ENCODE data around the gene CCDC136. TPM values are rescaled to one million over a fixed set of nuclear protein-coding genes. Genes with fewer than 3 reads are reported as not detected.

CCDC136 gene
- total RNA-seq, 1 donor = 7.2 TPM

GRCh38 chr7:128755075-128755818 lies 36.5 kb upstream of the CCDC136 start:
- Histone ChIP-seq H3K4me2 (ENCODE audit: insufficient read depth, low read length) (peak overlapping the region; percentile 48), H3K79me2 (ENCODE audit: insufficient read depth, low read length) (peaks cover 87% of the 10 kb centered on the region), H3K4me1 (ENCODE audit: insufficient read depth, low read length) (peaks cover 42% of the 10 kb centered on the region), H3K27ac (ENCODE audit: low read depth, low read length) (peak overlapping the region; percentile 86), H4K20me1 (ENCODE audit: insufficient read depth, low read length) (peaks cover 85% of the 10 kb centered on the region), H3K36me3 (ENCODE audit: insufficient read depth, low read length) (peaks cover 90% of the 10 kb centered on the region), H3K9me3 (ENCODE audit: low read depth, low read length) (no peaks in the 10 kb centered on the region), H3K27me3 (ENCODE audit: insufficient read depth, low read length) (no peaks in the 10 kb centered on the region), H2AFZ (ENCODE audit: low read length) (no peak overlapping the region), H3K4me3 (ENCODE audit: insufficient read depth, low read length) (no peak overlapping the region)
- no peak for TF ChIP-seq CTCF (IDR thresholded peaks at IDR 0.05; ENCODE audit: extremely low read depth, low read depth, low read length)
- no peak for DNase-seq (ENCODE audit: insufficient read length, low spot score, missing footprints)

- Histone ChIP-seq H3K9me3 (ENCODE audit: low read depth, low read length) (no peaks in the 10 kb centered on the region), H3K4me1 (ENCODE audit: insufficient read depth, low read length) (peaks cover 42% of the 10 kb centered on the region), H3K27me3 (ENCODE audit: insufficient read depth, low read length) (no peaks in the 10 kb centered on the region), H3K4me3 (ENCODE audit: insufficient read depth, low read length) (no peak overlapping the region), H3K4me2 (ENCODE audit: insufficient read depth, low read length) (peak overlapping the region; percentile 48), H3K27ac (ENCODE audit: low read depth, low read length) (peak overlapping the region; percentile 86), H3K36me3 (ENCODE audit: insufficient read depth, low read length) (peaks cover 90% of the 10 kb centered on the region), H3K79me2 (ENCODE audit: insufficient read depth, low read length) (peaks cover 86% of the 10 kb centered on the region), H2AFZ (ENCODE audit: low read length) (no peak overlapping the region), H4K20me1 (ENCODE audit: insufficient read depth, low read length) (peaks cover 81% of the 10 kb centered on the region)
- no peak for TF ChIP-seq CTCF (IDR thresholded peaks at IDR 0.05; ENCODE audit: extremely low read depth, low read depth, low read length)
- peak; percentile 83 for DNase-seq (ENCODE audit: insufficient read length, low spot score, missing footprints)
These were observed 35.8 kb upstream of the CCDC136 start for GRCh38 chr7:128755819-128756476.

GRCh38 chr7:128757203-128757602 lies 34.6 kb upstream of the CCDC136 start:
- no peak overlapping the region for H3K4me2 ChIP-seq (ENCODE audit: insufficient read depth, low read length)
- DNase-seq (ENCODE audit: insufficient read length, low spot score, missing footprints) = peak; percentile 56
- no peak overlapping the region for H3K4me3 ChIP-seq (ENCODE audit: insufficient read depth, low read length)
- peaks cover 86% of the 10 kb centered on the region for H3K79me2 ChIP-seq (ENCODE audit: insufficient read depth, low read length)
- H3K27ac ChIP-seq (ENCODE audit: low read depth, low read length) = peak overlapping the region; percentile 86
- peaks cover 92% of the 10 kb centered on the region for H3K36me3 ChIP-seq (ENCODE audit: insufficient read depth, low read length)
- peaks cover 42% of the 10 kb centered on the region for H3K4me1 ChIP-seq (ENCODE audit: insufficient read depth, low read length)
- peaks cover 83% of the 10 kb centered on the region for H4K20me1 ChIP-seq (ENCODE audit: insufficient read depth, low read length)
- H3K27me3 ChIP-seq (ENCODE audit: insufficient read depth, low read length) = no peaks in the 10 kb centered on the region
- no peaks in the 10 kb centered on the region for H3K9me3 ChIP-seq (ENCODE audit: low read depth, low read length)
- no peak for TF ChIP-seq CTCF (IDR thresholded peaks at IDR 0.05; ENCODE audit: extremely low read depth, low read depth, low read length)
- H2AFZ ChIP-seq (ENCODE audit: low read length) = no peak overlapping the region

- H3K4me1 ChIP-seq (ENCODE audit: insufficient read depth, low read length) = peaks cover 36% of the 10 kb centered on the region
- H4K20me1 ChIP-seq (ENCODE audit: insufficient read depth, low read length) = peaks cover 72% of the 10 kb centered on the region
- DNase-seq (ENCODE audit: insufficient read length, low spot score, missing footprints) = no peak
- no peak overlapping the region for H3K4me3 ChIP-seq (ENCODE audit: insufficient read depth, low read length)
- H3K79me2 ChIP-seq (ENCODE audit: insufficient read depth, low read length) = peaks cover 79% of the 10 kb centered on the region
- peaks cover 92% of the 10 kb centered on the region for H3K36me3 ChIP-seq (ENCODE audit: insufficient read depth, low read length)
- TF ChIP-seq CTCF (IDR thresholded peaks at IDR 0.05; ENCODE audit: extremely low read depth, low read depth, low read length) = no peak
- no peaks in the 10 kb centered on the region for H3K9me3 ChIP-seq (ENCODE audit: low read depth, low read length)
- H3K27me3 ChIP-seq (ENCODE audit: insufficient read depth, low read length) = no peaks in the 10 kb centered on the region
- H3K4me2 ChIP-seq (ENCODE audit: insufficient read depth, low read length) = no peak overlapping the region
- no peak overlapping the region for H3K27ac ChIP-seq (ENCODE audit: low read depth, low read length)
- H2AFZ ChIP-seq (ENCODE audit: low read length) = no peak overlapping the region
These were observed 33.2 kb upstream of the CCDC136 start for GRCh38 chr7:128758553-128758952.

All from osteoblast (primary cell).